WTC11 (cell line): ENCODE measurements around the gene ATP13A2.

ENCODE experiments used
- CREB1 ChIP-seq: sonication (generic); formaldehyde crosslinking; IDR thresholded peaks from 2 replicates; pipeline ENCODE4 v1.8.0; 2023; ENCODE audit warnings: mild to moderate bottlenecking, missing genetic modification reagents
- FOXP1 ChIP-seq: sonication (generic); formaldehyde crosslinking; IDR thresholded peaks from 2 replicates; pipeline ENCODE4 v1.8.0; 2022; ENCODE audit warnings: missing genetic modification reagents, mild to moderate bottlenecking, moderate library complexity, borderline replicate concordance
- JUN ChIP-seq: sonication (generic); formaldehyde crosslinking; IDR thresholded peaks from 2 replicates; pipeline ENCODE4 v1.8.0; 2023; ENCODE audit warnings: mild to moderate bottlenecking, missing genetic modification reagents
- KAT7 ChIP-seq: sonication (generic); formaldehyde crosslinking; IDR thresholded peaks from 2 replicates; pipeline ENCODE4 v1.8.1; 2023; ENCODE audit warnings: missing genetic modification reagents, mild to moderate bottlenecking, borderline replicate concordance
- TF ChIP-seq, protein P1 (sequence below): fragments of 200-600 bp; IDR thresholded peaks from 2 replicates; pipeline ENCODE4 v1.8.0; 2022; ENCODE audit warnings: antibody characterized with exemption
- TF ChIP-seq, protein P2 (sequence below): sonication (generic); formaldehyde crosslinking; IDR thresholded peaks from 2 replicates; pipeline ENCODE4 v1.8.1; 2023; ENCODE audit warnings: mild to moderate bottlenecking, missing genetic modification reagents, moderate library complexity
- TF ChIP-seq, protein P3 (sequence below): sonication (generic); formaldehyde crosslinking; IDR thresholded peaks from 2 replicates; pipeline ENCODE4 v1.8.1; 2023; ENCODE audit warnings: mild to moderate bottlenecking, missing genetic modification reagents
- TF ChIP-seq, protein P4 (sequence below): sonication (generic); formaldehyde crosslinking; IDR thresholded peaks from 2 replicates; pipeline ENCODE4 v1.8.0; 2022; ENCODE audit warnings: mild to moderate bottlenecking, missing genetic modification reagents
- TF ChIP-seq, protein P5 (sequence below): sonication (generic); formaldehyde crosslinking; IDR thresholded peaks from 2 replicates; pipeline ENCODE4 v1.8.1; 2023; ENCODE audit warnings: mild to moderate bottlenecking, missing genetic modification reagents

DNA sequence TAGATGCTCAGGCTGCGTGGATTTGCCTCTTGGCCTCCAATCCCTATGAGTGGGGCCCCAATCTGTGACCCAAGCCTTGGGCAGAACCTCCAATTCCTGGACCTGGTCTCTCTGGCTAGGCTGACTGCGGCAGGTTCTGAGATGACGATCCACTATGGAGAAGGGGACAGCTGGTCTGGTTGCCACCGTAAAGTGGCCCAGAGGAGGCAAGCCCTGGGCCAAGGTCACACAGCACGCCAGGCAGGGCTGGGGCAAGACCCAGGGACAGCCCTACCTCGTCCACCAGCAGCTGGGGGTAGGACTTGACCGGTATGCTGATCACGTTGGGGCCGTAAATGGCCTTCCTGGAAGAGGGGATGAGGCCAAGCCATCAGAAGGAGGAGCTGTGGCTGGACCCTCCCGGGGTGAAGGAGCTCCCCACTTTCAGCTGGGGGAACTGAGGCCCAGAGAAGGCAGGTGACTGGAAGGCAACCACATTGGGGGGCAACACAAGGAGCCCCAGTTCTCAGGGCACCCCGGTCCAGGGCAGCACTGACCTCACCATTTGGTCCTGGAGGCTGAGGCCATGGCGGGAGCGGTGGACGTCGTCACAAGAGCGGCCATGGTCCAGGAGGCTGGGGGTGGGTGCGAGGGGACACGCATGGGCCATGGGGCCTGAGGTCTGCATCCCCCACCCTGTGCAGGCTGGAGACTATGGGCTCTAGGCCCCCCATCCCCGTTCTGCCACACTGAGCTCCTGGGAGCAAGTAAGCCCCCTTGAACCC is 9.8 kb downstream of the ATP13A2 start:
- TF ChIP-seq KAT7 (CRISPR knock-in tag) (no peak), JUN (CRISPR knock-in tag) (no peak), CREB1 (CRISPR knock-in tag) (no peak), FOXP1 (CRISPR knock-in tag) (no peak)
- TF ChIP-seq, protein P1, sequence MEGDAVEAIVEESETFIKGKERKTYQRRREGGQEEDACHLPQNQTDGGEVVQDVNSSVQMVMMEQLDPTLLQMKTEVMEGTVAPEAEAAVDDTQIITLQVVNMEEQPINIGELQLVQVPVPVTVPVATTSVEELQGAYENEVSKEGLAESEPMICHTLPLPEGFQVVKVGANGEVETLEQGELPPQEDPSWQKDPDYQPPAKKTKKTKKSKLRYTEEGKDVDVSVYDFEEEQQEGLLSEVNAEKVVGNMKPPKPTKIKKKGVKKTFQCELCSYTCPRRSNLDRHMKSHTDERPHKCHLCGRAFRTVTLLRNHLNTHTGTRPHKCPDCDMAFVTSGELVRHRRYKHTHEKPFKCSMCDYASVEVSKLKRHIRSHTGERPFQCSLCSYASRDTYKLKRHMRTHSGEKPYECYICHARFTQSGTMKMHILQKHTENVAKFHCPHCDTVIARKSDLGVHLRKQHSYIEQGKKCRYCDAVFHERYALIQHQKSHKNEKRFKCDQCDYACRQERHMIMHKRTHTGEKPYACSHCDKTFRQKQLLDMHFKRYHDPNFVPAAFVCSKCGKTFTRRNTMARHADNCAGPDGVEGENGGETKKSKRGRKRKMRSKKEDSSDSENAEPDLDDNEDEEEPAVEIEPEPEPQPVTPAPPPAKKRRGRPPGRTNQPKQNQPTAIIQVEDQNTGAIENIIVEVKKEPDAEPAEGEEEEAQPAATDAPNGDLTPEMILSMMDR: no peak
- TF ChIP-seq, protein P2, sequence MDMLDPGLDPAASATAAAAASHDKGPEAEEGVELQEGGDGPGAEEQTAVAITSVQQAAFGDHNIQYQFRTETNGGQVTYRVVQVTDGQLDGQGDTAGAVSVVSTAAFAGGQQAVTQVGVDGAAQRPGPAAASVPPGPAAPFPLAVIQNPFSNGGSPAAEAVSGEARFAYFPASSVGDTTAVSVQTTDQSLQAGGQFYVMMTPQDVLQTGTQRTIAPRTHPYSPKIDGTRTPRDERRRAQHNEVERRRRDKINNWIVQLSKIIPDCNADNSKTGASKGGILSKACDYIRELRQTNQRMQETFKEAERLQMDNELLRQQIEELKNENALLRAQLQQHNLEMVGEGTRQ (CRISPR knock-in tag): no peak
- TF ChIP-seq, protein P3, sequence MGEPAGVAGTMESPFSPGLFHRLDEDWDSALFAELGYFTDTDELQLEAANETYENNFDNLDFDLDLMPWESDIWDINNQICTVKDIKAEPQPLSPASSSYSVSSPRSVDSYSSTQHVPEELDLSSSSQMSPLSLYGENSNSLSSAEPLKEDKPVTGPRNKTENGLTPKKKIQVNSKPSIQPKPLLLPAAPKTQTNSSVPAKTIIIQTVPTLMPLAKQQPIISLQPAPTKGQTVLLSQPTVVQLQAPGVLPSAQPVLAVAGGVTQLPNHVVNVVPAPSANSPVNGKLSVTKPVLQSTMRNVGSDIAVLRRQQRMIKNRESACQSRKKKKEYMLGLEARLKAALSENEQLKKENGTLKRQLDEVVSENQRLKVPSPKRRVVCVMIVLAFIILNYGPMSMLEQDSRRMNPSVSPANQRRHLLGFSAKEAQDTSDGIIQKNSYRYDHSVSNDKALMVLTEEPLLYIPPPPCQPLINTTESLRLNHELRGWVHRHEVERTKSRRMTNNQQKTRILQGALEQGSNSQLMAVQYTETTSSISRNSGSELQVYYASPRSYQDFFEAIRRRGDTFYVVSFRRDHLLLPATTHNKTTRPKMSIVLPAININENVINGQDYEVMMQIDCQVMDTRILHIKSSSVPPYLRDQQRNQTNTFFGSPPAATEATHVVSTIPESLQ (CRISPR knock-in tag): no peak
- TF ChIP-seq, protein P4, sequence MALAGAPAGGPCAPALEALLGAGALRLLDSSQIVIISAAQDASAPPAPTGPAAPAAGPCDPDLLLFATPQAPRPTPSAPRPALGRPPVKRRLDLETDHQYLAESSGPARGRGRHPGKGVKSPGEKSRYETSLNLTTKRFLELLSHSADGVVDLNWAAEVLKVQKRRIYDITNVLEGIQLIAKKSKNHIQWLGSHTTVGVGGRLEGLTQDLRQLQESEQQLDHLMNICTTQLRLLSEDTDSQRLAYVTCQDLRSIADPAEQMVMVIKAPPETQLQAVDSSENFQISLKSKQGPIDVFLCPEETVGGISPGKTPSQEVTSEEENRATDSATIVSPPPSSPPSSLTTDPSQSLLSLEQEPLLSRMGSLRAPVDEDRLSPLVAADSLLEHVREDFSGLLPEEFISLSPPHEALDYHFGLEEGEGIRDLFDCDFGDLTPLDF (CRISPR knock-in tag): no peak
- TF ChIP-seq, protein P5, sequence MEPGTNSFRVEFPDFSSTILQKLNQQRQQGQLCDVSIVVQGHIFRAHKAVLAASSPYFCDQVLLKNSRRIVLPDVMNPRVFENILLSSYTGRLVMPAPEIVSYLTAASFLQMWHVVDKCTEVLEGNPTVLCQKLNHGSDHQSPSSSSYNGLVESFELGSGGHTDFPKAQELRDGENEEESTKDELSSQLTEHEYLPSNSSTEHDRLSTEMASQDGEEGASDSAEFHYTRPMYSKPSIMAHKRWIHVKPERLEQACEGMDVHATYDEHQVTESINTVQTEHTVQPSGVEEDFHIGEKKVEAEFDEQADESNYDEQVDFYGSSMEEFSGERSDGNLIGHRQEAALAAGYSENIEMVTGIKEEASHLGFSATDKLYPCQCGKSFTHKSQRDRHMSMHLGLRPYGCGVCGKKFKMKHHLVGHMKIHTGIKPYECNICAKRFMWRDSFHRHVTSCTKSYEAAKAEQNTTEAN: no peak
